ENCODE results near the gene PNMA6F.

Gene PNMA6F

DNA sequence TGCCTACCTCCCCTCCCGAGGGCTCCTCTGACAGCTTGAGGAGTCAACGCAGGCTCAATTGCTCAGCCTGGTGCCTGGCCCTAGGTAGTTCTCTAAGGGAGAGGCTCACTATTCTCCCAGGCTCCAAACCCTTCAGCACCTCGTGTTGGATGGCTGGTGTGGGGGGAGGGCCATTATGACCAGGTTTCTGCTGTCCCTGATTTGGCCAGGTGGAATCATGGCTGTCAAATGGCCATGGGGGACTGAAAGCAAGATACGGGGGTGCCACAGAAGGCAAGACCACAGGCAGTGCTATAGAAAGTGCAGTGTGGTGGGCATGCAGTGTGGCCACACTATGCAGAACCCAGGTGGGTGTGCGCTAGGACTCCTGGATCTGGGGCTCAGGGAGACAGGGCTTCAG lies 9.5 kb downstream of the PNMA6F start:
- H3K9me3 ChIP-seq (ENCODE audit: insufficient read depth, low read length), result no peaks in the 10 kb centered on the region
- H3K9ac ChIP-seq (ENCODE audit: low read length), result no peak overlapping the region
- no peak overlapping the region for H3K4me3 ChIP-seq (ENCODE audit: insufficient read depth, low read length, poor library complexity, severe bottlenecking)
- H3K9me2 ChIP-seq (replicated peaks; ENCODE audit: insufficient read depth, low read length), result no peaks in the 10 kb centered on the region
- H4K20me1 ChIP-seq (ENCODE audit: low read depth, low read length), result no peaks in the 10 kb centered on the region
- no peak overlapping the region for H3K27ac ChIP-seq (ENCODE audit: low read depth, low read length)
- no peak overlapping the region for H3K4me2 ChIP-seq (ENCODE audit: low read depth, low read length, poor library complexity, severe bottlenecking)
- H3K79me2 ChIP-seq (ENCODE audit: insufficient read depth, low read length), result no peaks in the 10 kb centered on the region
- no peaks in the 10 kb centered on the region for H3K27me3 ChIP-seq (ENCODE audit: low read length)
- no peaks in the 10 kb centered on the region for H3F3A ChIP-seq (ENCODE audit: insufficient read depth)
- no peak overlapping the region for H2AFZ ChIP-seq (ENCODE audit: low read depth, low read length, severe bottlenecking)
- H3K36me3 ChIP-seq (ENCODE audit: low read length), result no peaks in the 10 kb centered on the region
- no peak for TF ChIP-seq EZH2phosphoT487 (conservative IDR thresholded peaks at IDR 0.05; ENCODE audit: low read length)
- TF ChIP-seq, protein P1, sequence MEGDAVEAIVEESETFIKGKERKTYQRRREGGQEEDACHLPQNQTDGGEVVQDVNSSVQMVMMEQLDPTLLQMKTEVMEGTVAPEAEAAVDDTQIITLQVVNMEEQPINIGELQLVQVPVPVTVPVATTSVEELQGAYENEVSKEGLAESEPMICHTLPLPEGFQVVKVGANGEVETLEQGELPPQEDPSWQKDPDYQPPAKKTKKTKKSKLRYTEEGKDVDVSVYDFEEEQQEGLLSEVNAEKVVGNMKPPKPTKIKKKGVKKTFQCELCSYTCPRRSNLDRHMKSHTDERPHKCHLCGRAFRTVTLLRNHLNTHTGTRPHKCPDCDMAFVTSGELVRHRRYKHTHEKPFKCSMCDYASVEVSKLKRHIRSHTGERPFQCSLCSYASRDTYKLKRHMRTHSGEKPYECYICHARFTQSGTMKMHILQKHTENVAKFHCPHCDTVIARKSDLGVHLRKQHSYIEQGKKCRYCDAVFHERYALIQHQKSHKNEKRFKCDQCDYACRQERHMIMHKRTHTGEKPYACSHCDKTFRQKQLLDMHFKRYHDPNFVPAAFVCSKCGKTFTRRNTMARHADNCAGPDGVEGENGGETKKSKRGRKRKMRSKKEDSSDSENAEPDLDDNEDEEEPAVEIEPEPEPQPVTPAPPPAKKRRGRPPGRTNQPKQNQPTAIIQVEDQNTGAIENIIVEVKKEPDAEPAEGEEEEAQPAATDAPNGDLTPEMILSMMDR (IDR thresholded peaks at IDR 0.05; ENCODE audit: insufficient read depth, low read length, poor library complexity, severe bottlenecking), result no peak

DNA sequence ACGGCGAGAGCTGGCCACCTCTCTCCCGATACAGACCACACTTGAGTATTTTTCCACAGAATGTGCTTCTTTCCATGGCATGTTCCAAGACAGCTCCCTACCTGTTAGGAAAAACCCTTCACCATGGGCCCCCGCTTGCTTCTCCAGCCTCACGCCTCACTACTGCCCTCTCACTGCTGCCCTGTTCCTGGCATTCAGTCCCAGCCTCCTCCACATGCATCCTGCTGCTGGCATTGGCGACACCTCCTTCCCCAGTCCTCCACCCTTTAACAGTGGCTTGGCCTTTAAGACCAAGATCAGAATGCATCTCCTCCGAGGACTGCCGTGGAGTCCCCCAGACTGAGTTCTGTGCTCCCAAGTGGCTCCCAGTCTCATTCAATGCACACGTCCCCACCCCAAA lies 10.7 kb downstream of the PNMA6F start:
- H4K20me1 ChIP-seq (ENCODE audit: low read depth, low read length), result no peaks in the 10 kb centered on the region
- H2AFZ ChIP-seq (ENCODE audit: low read depth, low read length, severe bottlenecking), result no peak overlapping the region
- TF ChIP-seq, protein P1 (IDR thresholded peaks at IDR 0.05; ENCODE audit: insufficient read depth, low read length, poor library complexity, severe bottlenecking), result no peak
- no peak for TF ChIP-seq EZH2phosphoT487 (conservative IDR thresholded peaks at IDR 0.05; ENCODE audit: low read length)
- H3K9me2 ChIP-seq (replicated peaks; ENCODE audit: insufficient read depth, low read length), result no peaks in the 10 kb centered on the region
- H3K9ac ChIP-seq (ENCODE audit: low read length), result no peak overlapping the region
- H3K4me3 ChIP-seq (ENCODE audit: insufficient read depth, low read length, poor library complexity, severe bottlenecking), result no peak overlapping the region
- H3K79me2 ChIP-seq (ENCODE audit: insufficient read depth, low read length), result no peaks in the 10 kb centered on the region
- no peak overlapping the region for H3K4me2 ChIP-seq (ENCODE audit: low read depth, low read length, poor library complexity, severe bottlenecking)
- H3K27me3 ChIP-seq (ENCODE audit: low read length), result no peaks in the 10 kb centered on the region
- H3K9me3 ChIP-seq (ENCODE audit: insufficient read depth, low read length), result no peaks in the 10 kb centered on the region
- no peak overlapping the region for H3K27ac ChIP-seq (ENCODE audit: low read depth, low read length)
- H3F3A ChIP-seq (ENCODE audit: insufficient read depth), result no peaks in the 10 kb centered on the region
- H3K36me3 ChIP-seq (ENCODE audit: low read length), result no peaks in the 10 kb centered on the region

DNA sequence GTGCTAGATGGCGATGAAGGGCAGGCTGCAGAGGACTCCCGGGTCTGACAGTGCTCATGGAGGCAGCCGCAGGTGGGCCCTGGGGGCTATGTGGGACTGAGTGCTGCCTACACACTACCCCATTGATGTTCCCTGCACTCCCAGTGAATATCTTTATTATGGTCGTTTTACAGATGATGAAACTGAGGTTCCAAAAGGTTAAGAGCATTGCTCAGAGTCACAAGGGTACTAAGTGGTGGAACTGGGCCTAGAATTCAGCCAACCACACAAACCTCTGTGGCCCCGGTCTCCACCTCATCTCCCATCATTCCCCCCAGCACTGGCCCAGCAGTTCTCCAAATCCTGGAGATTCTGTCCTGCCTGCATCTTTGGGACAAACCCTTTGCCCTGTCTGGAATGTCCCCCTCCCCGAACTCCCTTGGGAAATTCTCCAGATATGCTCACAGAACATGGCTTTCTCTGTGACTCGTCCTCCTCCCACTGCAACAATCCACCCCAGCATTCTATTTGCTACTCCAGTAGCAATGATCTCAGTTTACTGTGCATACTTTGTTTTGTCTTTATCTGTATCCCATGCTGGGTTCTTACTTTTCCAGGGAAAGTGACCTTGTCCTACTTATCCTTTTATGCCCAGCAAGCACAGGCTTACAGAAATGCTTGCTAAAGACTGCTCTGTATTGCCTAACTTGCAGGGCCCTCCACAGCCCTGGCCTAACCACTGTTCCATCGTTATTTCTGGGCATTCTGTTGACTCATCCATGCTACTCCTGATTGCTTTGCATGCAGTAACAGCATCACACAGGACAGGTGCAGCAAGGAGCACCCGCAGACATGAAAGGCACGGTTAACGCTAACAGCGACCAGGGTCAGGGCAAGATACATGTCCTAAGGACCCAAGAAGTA lies 14.0 kb downstream of the PNMA6F start:
- Histone ChIP-seq H3K27ac (ENCODE audit: low read depth, low read length) (no peak overlapping the region), H3K9me2 (replicated peaks; ENCODE audit: insufficient read depth, low read length) (no peaks in the 10 kb centered on the region), H3K9me3 (ENCODE audit: insufficient read depth, low read length) (no peaks in the 10 kb centered on the region), H3F3A (ENCODE audit: insufficient read depth) (no peaks in the 10 kb centered on the region), H2AFZ (ENCODE audit: low read depth, low read length, severe bottlenecking) (no peak overlapping the region), H3K4me2 (ENCODE audit: low read depth, low read length, poor library complexity, severe bottlenecking) (no peak overlapping the region), H3K4me3 (ENCODE audit: insufficient read depth, low read length, poor library complexity, severe bottlenecking) (no peak overlapping the region), H3K36me3 (ENCODE audit: low read length) (no peaks in the 10 kb centered on the region), H3K79me2 (ENCODE audit: insufficient read depth, low read length) (no peaks in the 10 kb centered on the region), H3K27me3 (ENCODE audit: low read length) (no peaks in the 10 kb centered on the region), H3K9ac (ENCODE audit: low read length) (no peak overlapping the region), H4K20me1 (ENCODE audit: low read depth, low read length) (no peaks in the 10 kb centered on the region)
- no peak for TF ChIP-seq EZH2phosphoT487 (conservative IDR thresholded peaks at IDR 0.05; ENCODE audit: low read length)
- TF ChIP-seq, protein P1 (IDR thresholded peaks at IDR 0.05; ENCODE audit: insufficient read depth, low read length, poor library complexity, severe bottlenecking), result no peak
